GM12878 (cell line): ENCODE results near the gene MCEE. TPM values are rescaled to one million over a fixed set of nuclear protein-coding genes. Genes with fewer than 3 reads are reported as not detected.

Experiments used
- BCL3 ChIP-seq: IDR thresholded peaks from 2 replicates; pipeline ENCODE4 v1.6.1; 2011; ENCODE audit warnings: borderline replicate concordance, low read depth, mild to moderate bottlenecking, moderate library complexity, low read length; ENCODE audit not compliant: insufficient read depth, poor library complexity, severe bottlenecking
- CHD1 ChIP-seq: IDR thresholded peaks from 2 replicates; pipeline ENCODE4 v1.6.1; 2012; ENCODE audit warnings: low read depth, low read length, improper control_type of control experiment
- CHD2 ChIP-seq: IDR thresholded peaks from 2 replicates; pipeline ENCODE4 v1.6.1; 2011; ENCODE audit warnings: low read depth, low read length, improper control_type of control experiment, borderline replicate concordance
- E2F4 ChIP-seq: IDR thresholded peaks from 2 replicates; pipeline ENCODE4 v1.6.1; 2012; ENCODE audit warnings: low read depth, low read length, improper control_type of control experiment
- IRF4 ChIP-seq: IDR thresholded peaks from 2 replicates; pipeline ENCODE4 v1.6.1; 2011; ENCODE audit warnings: low read depth, low read length
- KLF5 ChIP-seq: fragments of 450-650 bp; IDR thresholded peaks from 2 replicates; pipeline ENCODE4 v1.6.1; 2014; ENCODE audit warnings: mild to moderate bottlenecking; ENCODE audit not compliant: partially characterized antibody
- MXI1 ChIP-seq: fragments of 150-350 bp; IDR thresholded peaks from 2 replicates; pipeline ENCODE4 v1.6.1; 2011; ENCODE audit warnings: low read depth, mild to moderate bottlenecking, inconsistent platforms, low read length, improper control_type of control experiment
- NFYA ChIP-seq: IDR thresholded peaks from 2 replicates; pipeline ENCODE4 v1.6.1; 2011; ENCODE audit warnings: low read depth, mild to moderate bottlenecking, low read length, improper control_type of control experiment, borderline replicate concordance
- PAX8 ChIP-seq: fragments of 450-650 bp; IDR thresholded peaks from 2 replicates; pipeline ENCODE4 v1.6.1; 2017; ENCODE audit warnings: mild to moderate bottlenecking, moderate library complexity
- RCOR1 ChIP-seq: conservative IDR thresholded peaks from 2 replicates; pipeline ENCODE4 v1.6.1; 2012; ENCODE audit warnings: low read depth, low read length, improper control_type of control experiment
- RUNX3 ChIP-seq: IDR thresholded peaks from 2 replicates; pipeline ENCODE4 v1.6.1; 2012; ENCODE audit warnings: low read length, inconsistent platforms
- SMARCA5 ChIP-seq: fragments of 450-650 bp; IDR thresholded peaks from 2 replicates; pipeline ENCODE4 v1.6.1; 2017; ENCODE audit warnings: mild to moderate bottlenecking
- STAT1 ChIP-seq: fragments of 450-650 bp; conservative IDR thresholded peaks from 2 replicates; pipeline ENCODE4 v1.6.1; 2014; ENCODE audit warnings: antibody characterized with exemption, mild to moderate bottlenecking
- TBL1XR1 ChIP-seq: IDR thresholded peaks from 2 replicates; pipeline ENCODE4 v1.6.1; 2012; ENCODE audit warnings: low read depth, low read length, improper control_type of control experiment
- TCF12 ChIP-seq: IDR thresholded peaks from 2 replicates; pipeline ENCODE4 v1.6.1; 2011; ENCODE audit warnings: low read depth, mild to moderate bottlenecking, low read length
- ZNF592 ChIP-seq: fragments of 450-650 bp; IDR thresholded peaks from 2 replicates; pipeline ENCODE4 v1.6.1; 2017; ENCODE audit warnings: mild to moderate bottlenecking, moderate library complexity
- ZZZ3 ChIP-seq: IDR thresholded peaks from 2 replicates; pipeline ENCODE4 v1.6.1; 2011; ENCODE audit warnings: low read depth; ENCODE audit not compliant: control insufficient read depth, insufficient read length
- polyA plus RNA-seq, 11 experiments: library from polyadenylated mRNA; depleted of rRNA in 4 of 11; unstranded in 6 of 11; stranded (reverse) in 5 of 11; fragments of >200 nt; fragmentation: Nextera tagmentation in 4 of 11; fragmentation: Illumina TruSeq in 1 of 11; extraction: Ambion mirVana in 4 of 11; extraction: Trizol in 1 of 11; gene quantifications; 1 replicate in 1 of 11; 2 replicates in 10 of 11; pipeline versions ENCODE4 v1.2.1 to v1.2.3, GENCODE V29; 2011 to 2016; ENCODE audit warnings: inconsistent platforms in 2 of 11, missing spikeins in 2 of 11, low read depth in 1 of 11
- total RNA-seq, 4 experiments: library from RNA; depleted of rRNA in 3 of 4; stranded (reverse); fragments of >200 nt in 3 of 4; fragmentation: Illumina TruSeq in 1 of 4; extraction: Trizol in 1 of 4; gene quantifications; 2 replicates each; pipeline versions ENCODE4 v1.2.1 to v1.2.3, GENCODE V29; 2013 to 2021
- TF ChIP-seq, protein P1 (sequence below): IDR thresholded peaks from 2 replicates; pipeline ENCODE4 v1.6.1; 2011; ENCODE audit warnings: mild to moderate bottlenecking, low read depth, low read length, moderate library complexity; ENCODE audit not compliant: insufficient replicate concordance
- TF ChIP-seq, protein P2 (sequence below): fragments of 450-650 bp; IDR thresholded peaks from 2 replicates; pipeline ENCODE4 v1.6.1; 2017; ENCODE audit warnings: antibody characterized with exemption, mild to moderate bottlenecking, moderate library complexity

Gene MCEE
- total and polyA plus RNA-seq, 10 of the 15 experiments (the other 5 are each of a cell fraction or from before 2014, with no cell fraction given) = 17.3 to 63.4 (median 20.9) TPM

DNA sequence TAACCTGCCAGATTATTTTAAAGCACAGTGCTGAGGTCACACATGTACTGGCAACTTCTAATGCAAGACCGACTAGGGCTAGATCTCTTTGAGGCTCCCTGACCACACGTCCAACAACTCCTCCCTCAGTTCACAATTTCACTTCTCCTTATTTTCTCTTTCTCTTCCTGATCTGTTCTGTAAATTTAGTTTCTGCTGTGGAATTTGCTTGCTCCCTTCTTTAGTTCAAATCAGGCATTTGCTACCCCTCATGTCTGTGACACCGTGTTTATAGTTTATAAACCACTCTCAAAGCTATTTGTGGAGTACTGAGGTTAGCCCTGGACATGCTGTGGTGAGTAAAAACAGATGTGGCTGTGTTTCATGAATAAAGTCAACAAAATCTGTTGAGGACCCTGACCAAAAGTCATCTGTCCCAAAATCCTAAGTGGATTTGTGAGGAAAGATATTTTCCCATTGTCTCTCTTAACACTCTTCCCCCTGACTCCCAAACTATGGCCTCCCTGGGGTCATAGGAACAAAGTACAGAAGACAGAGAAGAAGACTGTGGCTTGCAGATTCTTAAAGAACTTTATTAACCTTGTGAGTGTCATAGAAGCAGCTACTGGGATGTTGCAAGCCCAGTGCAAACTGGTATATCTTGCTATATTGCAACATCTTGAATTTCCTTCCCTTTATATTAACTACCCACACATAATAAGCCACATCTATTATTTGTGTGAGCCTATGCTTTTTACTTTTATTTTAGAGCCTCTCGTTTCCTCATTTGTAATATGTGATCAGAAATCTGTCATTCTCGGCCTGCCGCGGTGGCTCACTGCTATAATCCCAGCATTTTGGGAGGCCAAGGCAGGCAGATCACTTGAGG, 65.0 kb downstream of the MCEE start (continued):
- TF ChIP-seq PAX8 (no peak), E2F4 (no peak), TBL1XR1 (peak; percentile 93), TCF12 (peak; percentile 82), BCL3 (no peak), KLF5 (peak; percentile 19), IRF4 (peak; percentile 6; the same call in 1 of the 2 replicates), RCOR1 (no peak), SMARCA5 (peak; percentile 40), STAT1 (no peak), RUNX3 (no peak), NFYA (no peak), MXI1 (peak; percentile 71; the same call in 1 of the 2 replicates), ZZZ3 (no peak), CHD2 (peak; percentile 46; the same call in 1 of the 2 replicates), CHD1 (0 out of 2 replicates have a peak, but pooled peaks have one; percentile 30), ZNF592 (no peak)
- TF ChIP-seq, protein P1, sequence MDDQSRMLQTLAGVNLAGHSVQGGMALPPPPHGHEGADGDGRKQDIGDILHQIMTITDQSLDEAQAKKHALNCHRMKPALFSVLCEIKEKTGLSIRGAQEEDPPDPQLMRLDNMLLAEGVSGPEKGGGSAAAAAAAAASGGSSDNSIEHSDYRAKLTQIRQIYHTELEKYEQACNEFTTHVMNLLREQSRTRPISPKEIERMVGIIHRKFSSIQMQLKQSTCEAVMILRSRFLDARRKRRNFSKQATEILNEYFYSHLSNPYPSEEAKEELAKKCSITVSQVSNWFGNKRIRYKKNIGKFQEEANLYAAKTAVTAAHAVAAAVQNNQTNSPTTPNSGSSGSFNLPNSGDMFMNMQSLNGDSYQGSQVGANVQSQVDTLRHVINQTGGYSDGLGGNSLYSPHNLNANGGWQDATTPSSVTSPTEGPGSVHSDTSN = peak; percentile 4
- TF ChIP-seq, protein P2, sequence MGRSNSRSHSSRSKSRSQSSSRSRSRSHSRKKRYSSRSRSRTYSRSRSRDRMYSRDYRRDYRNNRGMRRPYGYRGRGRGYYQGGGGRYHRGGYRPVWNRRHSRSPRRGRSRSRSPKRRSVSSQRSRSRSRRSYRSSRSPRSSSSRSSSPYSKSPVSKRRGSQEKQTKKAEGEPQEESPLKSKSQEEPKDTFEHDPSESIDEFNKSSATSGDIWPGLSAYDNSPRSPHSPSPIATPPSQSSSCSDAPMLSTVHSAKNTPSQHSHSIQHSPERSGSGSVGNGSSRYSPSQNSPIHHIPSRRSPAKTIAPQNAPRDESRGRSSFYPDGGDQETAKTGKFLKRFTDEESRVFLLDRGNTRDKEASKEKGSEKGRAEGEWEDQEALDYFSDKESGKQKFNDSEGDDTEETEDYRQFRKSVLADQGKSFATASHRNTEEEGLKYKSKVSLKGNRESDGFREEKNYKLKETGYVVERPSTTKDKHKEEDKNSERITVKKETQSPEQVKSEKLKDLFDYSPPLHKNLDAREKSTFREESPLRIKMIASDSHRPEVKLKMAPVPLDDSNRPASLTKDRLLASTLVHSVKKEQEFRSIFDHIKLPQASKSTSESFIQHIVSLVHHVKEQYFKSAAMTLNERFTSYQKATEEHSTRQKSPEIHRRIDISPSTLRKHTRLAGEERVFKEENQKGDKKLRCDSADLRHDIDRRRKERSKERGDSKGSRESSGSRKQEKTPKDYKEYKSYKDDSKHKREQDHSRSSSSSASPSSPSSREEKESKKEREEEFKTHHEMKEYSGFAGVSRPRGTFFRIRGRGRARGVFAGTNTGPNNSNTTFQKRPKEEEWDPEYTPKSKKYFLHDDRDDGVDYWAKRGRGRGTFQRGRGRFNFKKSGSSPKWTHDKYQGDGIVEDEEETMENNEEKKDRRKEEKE = no peak
